H9 (cell line): ENCODE results near the gene IL36B. TPM values are rescaled to one million over a fixed set of nuclear protein-coding genes. Genes with fewer than 3 reads are reported as not detected.

ENCODE experiments used
- DNase-seq: peaks from one replicate; pipeline ENCODE4 v3.0.0-alpha.2; 2017
- H2AFZ ChIP-seq: one replicate; pipeline ENCODE4 v1.6.1; 2013; ENCODE audit warnings: mild to moderate bottlenecking, low read length, control low read depth, moderate library complexity
- H2AK5ac ChIP-seq: 2 replicates; pipeline ENCODE4 v1.6.1; 2013; ENCODE audit warnings: low read length, control low read depth, mixed read lengths; ENCODE audit not compliant: insufficient read length
- H2BK120ac ChIP-seq: one replicate; pipeline ENCODE4 v1.6.1; 2013; ENCODE audit warnings: low read depth, mild to moderate bottlenecking, low read length, control low read depth, inconsistent platforms; ENCODE audit not compliant: poor library complexity, severe bottlenecking
- H2BK12ac ChIP-seq: 2 replicates; pipeline ENCODE4 v1.6.1; 2013; ENCODE audit warnings: low read length, control low read depth, mixed read lengths, low read depth; ENCODE audit not compliant: insufficient read length
- H2BK15ac ChIP-seq: 2 replicates; pipeline ENCODE4 v1.6.1; 2013; ENCODE audit warnings: low read depth, low read length, control low read depth
- H2BK20ac ChIP-seq: one replicate; pipeline ENCODE4 v1.6.1; 2013; ENCODE audit warnings: low read depth, mild to moderate bottlenecking, low read length, control low read depth, inconsistent platforms; ENCODE audit not compliant: poor library complexity, severe bottlenecking
- H2BK5ac ChIP-seq: 2 replicates; pipeline ENCODE4 v1.6.1; 2013; ENCODE audit warnings: low read length, control low read depth, mixed read lengths; ENCODE audit not compliant: insufficient read length
- H3K14ac ChIP-seq: 2 replicates; pipeline ENCODE4 v1.6.1; 2013; ENCODE audit warnings: low read length, control low read depth; ENCODE audit not compliant: insufficient read depth
- H3K18ac ChIP-seq: 2 replicates; pipeline ENCODE4 v1.6.1; 2013; ENCODE audit warnings: low read depth, mild to moderate bottlenecking, mixed read lengths, low read length, control low read depth; ENCODE audit not compliant: insufficient read length
- H3K23ac ChIP-seq: 2 replicates; pipeline ENCODE4 v1.6.1; 2013; ENCODE audit warnings: low read length, control low read depth, mixed read lengths, low read depth; ENCODE audit not compliant: insufficient read length
- H3K23me2 ChIP-seq: 2 replicates; pipeline ENCODE4 v1.6.1; 2013; ENCODE audit warnings: low read depth, mild to moderate bottlenecking, mixed read lengths, low read length, control low read depth; ENCODE audit not compliant: insufficient read length, poor library complexity, severe bottlenecking
- H3K27ac ChIP-seq: 2 replicates; pipeline ENCODE4 v1.5.1; 2013; ENCODE audit warnings: low read length, control low read depth, mixed read lengths, low read depth; ENCODE audit not compliant: insufficient read length
- H3K27me3 ChIP-seq: 2 replicates; pipeline ENCODE4 v1.6.1; 2013; ENCODE audit warnings: low read length, control low read depth, inconsistent platforms; ENCODE audit not compliant: insufficient read depth
- H3K4ac ChIP-seq: 2 replicates; pipeline ENCODE4 v1.6.1; 2013; ENCODE audit warnings: low read depth, mild to moderate bottlenecking, control low read depth, inconsistent platforms, low read length, moderate library complexity
- H3K4me1 ChIP-seq: 2 replicates; pipeline ENCODE4 v1.6.1; 2013; ENCODE audit warnings: low read length, control low read depth, inconsistent platforms; ENCODE audit not compliant: insufficient read depth
- H3K4me2 ChIP-seq: 2 replicates; pipeline ENCODE4 v1.6.1; 2013; ENCODE audit warnings: low read length, control low read depth, mixed read lengths; ENCODE audit not compliant: insufficient read length, insufficient read depth
- H3K56ac ChIP-seq: 2 replicates; pipeline ENCODE4 v1.6.1; 2013; ENCODE audit warnings: low read depth, mild to moderate bottlenecking, mixed read lengths, low read length, control low read depth; ENCODE audit not compliant: insufficient read length
- H3K79me1 ChIP-seq: 2 replicates; pipeline ENCODE4 v1.6.1; 2013; ENCODE audit warnings: low read depth, mild to moderate bottlenecking, moderate library complexity, low read length, control low read depth, inconsistent platforms; ENCODE audit not compliant: insufficient read depth, poor library complexity, severe bottlenecking
- H3K79me2 ChIP-seq: 2 replicates; pipeline ENCODE4 v1.6.1; 2013; ENCODE audit warnings: low read length, control low read depth, inconsistent platforms; ENCODE audit not compliant: insufficient read depth
- H3K9ac ChIP-seq: 2 replicates; pipeline ENCODE4 v1.6.1; 2013; ENCODE audit warnings: low read length, control low read depth, mixed read lengths; ENCODE audit not compliant: insufficient read length; ENCODE audit errors: extremely low read depth
- H3K9me3 ChIP-seq: one replicate; pipeline ENCODE4 v1.6.1; 2013; ENCODE audit warnings: low read depth, low read length, inconsistent platforms; ENCODE audit not compliant: control insufficient read depth
- H3T11ph ChIP-seq: one replicate; pipeline ENCODE4 v1.6.1; 2013; ENCODE audit warnings: mild to moderate bottlenecking, low read length, control low read depth, inconsistent platforms
- H4K20me1 ChIP-seq: one replicate; pipeline ENCODE4 v1.6.1; 2013; ENCODE audit not compliant: control insufficient read depth, insufficient read length, insufficient read depth
- H4K5ac ChIP-seq: 2 replicates; pipeline ENCODE4 v1.6.1; 2013; ENCODE audit warnings: low read depth, mild to moderate bottlenecking, mixed read lengths, low read length, control low read depth; ENCODE audit not compliant: insufficient read length
- H4K8ac ChIP-seq: replicated peaks from 2 replicates; pipeline ENCODE4 v1.6.1; 2013; ENCODE audit warnings: low read length, control low read depth, mixed read lengths, low read depth; ENCODE audit not compliant: insufficient read length
- H4K91ac ChIP-seq: 2 replicates; pipeline ENCODE4 v1.6.1; 2013; ENCODE audit warnings: low read depth, mild to moderate bottlenecking, moderate library complexity, mixed read lengths, low read length, control low read depth; ENCODE audit not compliant: insufficient read length
- H3K27ac Mint-ChIP-seq, 3 experiments: 2 replicates in 2 of 3; 3 replicates in 1 of 3; pipeline ENCODE4 v1.8.0; 2020 to 2021; ENCODE audit warnings: mixed read lengths in 3 of 3, mild to moderate bottlenecking in 1 of 3, moderate library complexity in 1 of 3
- H3K27me3 Mint-ChIP-seq: 2 replicates; pipeline ENCODE4 v1.8.0; 2021; ENCODE audit warnings: low read depth, mild to moderate bottlenecking, moderate library complexity, mixed read lengths
- H3K36me3 Mint-ChIP-seq, 3 experiments: 2 replicates in 2 of 3; 3 replicates in 1 of 3; pipeline ENCODE4 v1.8.0; 2020 to 2021; ENCODE audit warnings: low read depth in 3 of 3, mixed read lengths in 3 of 3; ENCODE audit not compliant: insufficient read depth in 1 of 3
- H3K4me1 Mint-ChIP-seq, 2 experiments: 2 replicates each; pipeline ENCODE4 v1.8.0; 2020; ENCODE audit warnings: mixed read lengths in 2 of 2
- H3K4me3 Mint-ChIP-seq, 2 experiments: 2 replicates in 1 of 2; 3 replicates in 1 of 2; pipeline ENCODE4 v1.8.0; 2020 to 2021; ENCODE audit warnings: mild to moderate bottlenecking in 2 of 2, mixed read lengths in 2 of 2, moderate library complexity in 1 of 2
- H3K9me3 Mint-ChIP-seq, 2 experiments: 2 replicates in 1 of 2; 3 replicates in 1 of 2; pipeline ENCODE4 v1.8.0; 2020; ENCODE audit warnings: mild to moderate bottlenecking in 2 of 2, mixed read lengths in 2 of 2, moderate library complexity in 1 of 2
- WGBS: extraction: QIAGEN DNeasy Blood & Tissue Kit; methylation state at CpG from one replicate; pipeline ENCODE4 v1.1.7; 2013; ENCODE audit warnings: missing lambda C conversion rate, low lambda C conversion rate, mixed read lengths; ENCODE audit not compliant: insufficient read length; ENCODE audit errors: extremely low coverage; 5-methylcytosine and 5-hydroxymethylcytosine counted together
- total RNA-seq: library from RNA; stranded (reverse); gene quantifications from 2 replicates; pipeline ENCODE4 v1.2.1, GENCODE V29; 2021
- TF ChIP-seq, protein P1 (sequence below): fragments of 200-600 bp; sonication (generic); conservative IDR thresholded peaks from 3 replicates; pipeline ENCODE4 v1.8.0; 2021; ENCODE audit warnings: antibody characterized with exemption, mild to moderate bottlenecking

The IL36B gene
- total RNA-seq, 1 experiment from 2014 or later: not detected

DNA sequence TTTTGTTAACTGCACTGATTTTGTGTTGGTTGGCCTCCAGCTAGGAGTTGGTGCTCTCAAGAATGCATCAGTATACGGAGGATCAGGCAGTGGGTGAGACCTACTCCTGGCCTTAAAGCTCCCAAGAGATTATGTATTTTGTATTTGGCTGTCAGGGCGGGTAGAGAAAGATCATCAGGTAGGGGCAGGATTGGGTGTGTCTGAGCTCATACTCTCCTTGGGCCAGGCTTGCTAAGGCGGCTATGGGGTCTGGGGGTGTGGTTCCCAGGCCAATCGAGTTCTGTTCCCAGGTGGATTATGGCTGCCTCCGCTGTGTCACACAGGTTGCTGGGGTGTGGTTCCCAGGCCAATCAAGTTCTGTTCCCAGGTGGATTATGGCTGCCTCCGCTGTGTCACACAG is 45.9 kb upstream of the IL36B start:
- Histone ChIP-seq H2BK15ac (no peak overlapping the region), H2AFZ (no peak overlapping the region)

More for the DNA sequence above, 45.9 kb upstream of the IL36B start:
- H3K79me2 ChIP-seq: no peaks in the 10 kb centered on the region
- peaks cover 21% of the 10 kb centered on the region for H3K27me3 Mint-ChIP-seq
- H3K18ac ChIP-seq: no peak overlapping the region
- H4K91ac ChIP-seq: no peak overlapping the region
- H3K9ac ChIP-seq: no peak overlapping the region
- no peak overlapping the region for H3K27ac Mint-ChIP-seq
- no peak overlapping the region for H2BK120ac ChIP-seq
- H3K36me3 Mint-ChIP-seq: peaks cover 0 to 4% (median 3%) of the 10 kb centered on the region in 3 experiments; a peak in 3 of 7 replicates
- H3K9me3 ChIP-seq: no peaks in the 10 kb centered on the region
- no CpG with 5 or more reads among the region's 6 CpGs for WGBS
- DNase-seq: no peak
- H3K14ac ChIP-seq: no peak overlapping the region
- no peak overlapping the region for H4K8ac ChIP-seq
- H3K4me1 Mint-ChIP-seq: no peaks in the 10 kb centered on the region
- H3K4ac ChIP-seq: no peak overlapping the region
- no peak overlapping the region for H3K56ac ChIP-seq
- H3K9me3 Mint-ChIP-seq: peaks cover 29 to 61% of the 10 kb centered on the region in 2 experiments
- no peak overlapping the region for H2BK5ac ChIP-seq
- H3K23me2 ChIP-seq: no peaks in the 10 kb centered on the region
- H3K4me3 Mint-ChIP-seq: peak overlapping the region in 1 of 2 experiments; percentile 40; a peak in 1 of 5 replicates
- no peak overlapping the region for H3T11ph ChIP-seq
- H3K79me1 ChIP-seq: no peaks in the 10 kb centered on the region
- TF ChIP-seq, protein P1, sequence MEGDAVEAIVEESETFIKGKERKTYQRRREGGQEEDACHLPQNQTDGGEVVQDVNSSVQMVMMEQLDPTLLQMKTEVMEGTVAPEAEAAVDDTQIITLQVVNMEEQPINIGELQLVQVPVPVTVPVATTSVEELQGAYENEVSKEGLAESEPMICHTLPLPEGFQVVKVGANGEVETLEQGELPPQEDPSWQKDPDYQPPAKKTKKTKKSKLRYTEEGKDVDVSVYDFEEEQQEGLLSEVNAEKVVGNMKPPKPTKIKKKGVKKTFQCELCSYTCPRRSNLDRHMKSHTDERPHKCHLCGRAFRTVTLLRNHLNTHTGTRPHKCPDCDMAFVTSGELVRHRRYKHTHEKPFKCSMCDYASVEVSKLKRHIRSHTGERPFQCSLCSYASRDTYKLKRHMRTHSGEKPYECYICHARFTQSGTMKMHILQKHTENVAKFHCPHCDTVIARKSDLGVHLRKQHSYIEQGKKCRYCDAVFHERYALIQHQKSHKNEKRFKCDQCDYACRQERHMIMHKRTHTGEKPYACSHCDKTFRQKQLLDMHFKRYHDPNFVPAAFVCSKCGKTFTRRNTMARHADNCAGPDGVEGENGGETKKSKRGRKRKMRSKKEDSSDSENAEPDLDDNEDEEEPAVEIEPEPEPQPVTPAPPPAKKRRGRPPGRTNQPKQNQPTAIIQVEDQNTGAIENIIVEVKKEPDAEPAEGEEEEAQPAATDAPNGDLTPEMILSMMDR: no peak
- H3K4me2 ChIP-seq: no peak overlapping the region
- no peak overlapping the region for H2BK20ac ChIP-seq
- H3K23ac ChIP-seq: no peak overlapping the region
- H3K27ac ChIP-seq: no peak overlapping the region
- no peaks in the 10 kb centered on the region for H3K27me3 ChIP-seq
- no peak overlapping the region for H2AK5ac ChIP-seq
- H4K5ac ChIP-seq: no peak overlapping the region
- H3K4me1 ChIP-seq: no peaks in the 10 kb centered on the region
- H2BK12ac ChIP-seq: no peak overlapping the region
- H4K20me1 ChIP-seq: no peaks in the 10 kb centered on the region
